CD4-positive, alpha-beta T cell treated with Interleukin-17A for 4 hours (primary cell): ENCODE measurements around the gene NDFIP2.
"Not testable (repeated sequence)": the region's sequence is repeated elsewhere in the genome, so short reads cannot be mapped to it uniquely, and the experiment has no call there.

ENCODE experiments used
- DNase-seq: peaks from one replicate; pipeline ENCODE4 v3.0.0-alpha.2; 2020; ENCODE audit warnings: mixed read lengths

NDFIP2 gene

GRCh38 chr13:79538757-79539156 lies 57.8 kb downstream of the NDFIP2 start:
- DNase-seq, result no peak

GRCh38 chr13:79540504-79540903 lies 59.5 kb downstream of the NDFIP2 start:
- DNase-seq, result no peak

GRCh38 chr13:79541426-79542049 lies 60.6 kb downstream of the NDFIP2 start:
- no peak for DNase-seq

GRCh38 chr13:79543883-79544282 lies 62.9 kb downstream of the NDFIP2 start:
- no peak for DNase-seq

GRCh38 chr13:79547211-79548195 lies 66.5 kb downstream of the NDFIP2 start:
- DNase-seq, result no peak

- no peak for DNase-seq
Observed at GRCh38 chr13:79548902-79549301, 67.9 kb downstream of the NDFIP2 start.

- no peak for DNase-seq
Observed at GRCh38 chr13:79549355-79550106, 68.6 kb downstream of the NDFIP2 start.

- no peak for DNase-seq
Observed at GRCh38 chr13:79557666-79558065, 76.7 kb downstream of the NDFIP2 start.

GRCh38 chr13:79560954-79561353 lies 80.0 kb downstream of the NDFIP2 start:
- no peak for DNase-seq

- no peak for DNase-seq
Observed at GRCh38 chr13:79562557-79562956, 81.6 kb downstream of the NDFIP2 start.

GRCh38 chr13:79566118-79566517 lies 85.2 kb downstream of the NDFIP2 start:
- DNase-seq, result no peak

GRCh38 chr13:79571147-79571546 lies 90.2 kb downstream of the NDFIP2 start:
- no peak for DNase-seq

- DNase-seq, result not testable (repeated sequence)
Observed at GRCh38 chr13:79573892-79574291, 92.9 kb downstream of the NDFIP2 start.

- DNase-seq, result no peak
Observed at GRCh38 chr13:79581870-79582315, 100.9 kb downstream of the NDFIP2 start.

GRCh38 chr13:79582896-79583295 lies 101.9 kb downstream of the NDFIP2 start:
- no peak for DNase-seq

GRCh38 chr13:79585033-79585432 lies 104.1 kb downstream of the NDFIP2 start:
- no peak for DNase-seq

- DNase-seq, result no peak
Observed at GRCh38 chr13:79589603-79590393, 108.8 kb downstream of the NDFIP2 start.

GRCh38 chr13:79590394-79590676 lies 109.4 kb downstream of the NDFIP2 start:
- DNase-seq, result no peak

GRCh38 chr13:79591493-79591892 lies 110.5 kb downstream of the NDFIP2 start:
- no peak for DNase-seq

GRCh38 chr13:79593121-79593520 lies 112.2 kb downstream of the NDFIP2 start:
- DNase-seq, result no peak

- no peak for DNase-seq
Observed at GRCh38 chr13:79593641-79594275, 112.8 kb downstream of the NDFIP2 start.

GRCh38 chr13:79600146-79600545 lies 119.2 kb downstream of the NDFIP2 start:
- DNase-seq, result not testable (repeated sequence)
